Measurements from ENCODE around the gene PLIN1. TPM values are rescaled to one million over a fixed set of nuclear protein-coding genes. Genes with fewer than 3 reads are reported as not detected.

The PLIN1 gene
- total and polyA plus RNA-seq, 2 donors: 0.05 to 1.0 TPM

GRCh38 chr15:89649013-89649625, 30.0 kb downstream of the PLIN1 start:
- 99% methylated on average over 37 of the region's 37 CpGs for WGBS
- Histone ChIP-seq H3K27me3 (ENCODE audit: control insufficient read depth in 2 of 2, insufficient read depth in 1 of 2, low read length in 1 of 2) (peaks cover 0 to 2% of the 10 kb centered on the region in 2 donors), H3K4me1 (ENCODE audit: control insufficient read depth in 2 of 2, insufficient read depth in 2 of 2, low read length in 2 of 2) (no peaks in the 10 kb centered on the region), H3K4me3 (ENCODE audit: low read length in 2 of 2) (no peak overlapping the region), H3K36me3 (ENCODE audit: control insufficient read depth in 2 of 2, insufficient read depth in 2 of 2, low read length in 1 of 2) (peaks cover 0 to 11% of the 10 kb centered on the region in 2 donors), H3K27ac (ENCODE audit: low read depth in 1 of 2, low read length in 1 of 2) (no peak overlapping the region), H3K9me3 (ENCODE audit: control insufficient read depth in 2 of 2, insufficient read depth in 1 of 2, low read length in 1 of 2) (peaks cover 0 to 4% of the 10 kb centered on the region in 2 donors)
- no peak for DNase-seq (ENCODE audit: low read depth in 6 of 9, low spot score in 9 of 9)

GRCh38 chr15:89648106-89649012, 30.8 kb downstream of the PLIN1 start:
- 96% methylated on average over 102 of the region's 102 CpGs for WGBS
- DNase-seq (ENCODE audit: low read depth in 6 of 9, low spot score in 9 of 9): no peak
- Histone ChIP-seq H3K27me3 (ENCODE audit: control insufficient read depth in 2 of 2, insufficient read depth in 1 of 2, low read length in 1 of 2) (no peaks in the 10 kb centered on the region), H3K4me1 (ENCODE audit: control insufficient read depth in 2 of 2, insufficient read depth in 2 of 2, low read length in 2 of 2) (no peaks in the 10 kb centered on the region), H3K9me3 (ENCODE audit: control insufficient read depth in 2 of 2, insufficient read depth in 1 of 2, low read length in 1 of 2) (peaks cover 0 to 4% of the 10 kb centered on the region in 2 donors), H3K36me3 (ENCODE audit: control insufficient read depth in 2 of 2, insufficient read depth in 2 of 2, low read length in 1 of 2) (peaks cover 0 to 11% of the 10 kb centered on the region in 2 donors), H3K4me3 (ENCODE audit: low read length in 2 of 2) (no peak overlapping the region), H3K27ac (ENCODE audit: low read depth in 1 of 2, low read length in 1 of 2) (no peak overlapping the region)

DNA sequence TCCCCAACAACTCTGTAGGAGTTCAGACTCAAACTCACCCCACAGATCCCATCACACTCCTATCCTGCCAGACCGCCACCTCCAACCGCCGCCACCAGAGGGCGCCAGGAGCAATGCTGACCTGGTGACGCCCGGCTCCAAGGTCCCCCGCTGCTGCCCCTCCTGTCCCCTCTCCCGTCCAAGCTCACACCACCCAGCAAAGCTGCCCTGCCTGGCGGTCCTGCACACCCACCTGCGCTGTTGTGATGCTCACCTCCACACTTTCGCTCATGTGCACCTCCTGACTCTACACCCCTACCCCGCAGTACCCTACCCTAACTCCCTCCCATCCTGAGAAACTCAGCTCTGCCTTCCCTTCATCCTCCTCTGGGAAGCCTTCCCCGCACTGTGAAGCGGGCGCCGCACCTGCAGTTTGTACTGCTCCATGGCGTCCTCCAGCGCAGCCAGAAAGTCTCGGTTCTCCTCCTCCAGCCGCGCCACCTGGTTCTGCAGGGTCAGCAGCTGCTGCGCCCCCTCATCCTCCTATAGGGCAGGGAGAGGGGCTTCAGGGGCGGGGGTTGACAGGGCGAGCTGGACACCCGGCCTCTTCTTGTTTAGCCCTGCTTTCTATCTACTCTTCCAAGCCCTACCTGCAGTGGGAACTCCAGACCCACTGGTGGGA, 31.8 kb downstream of the PLIN1 start:
- WGBS: 74% methylated on average over 25 of the region's 25 CpGs
- H3K27ac ChIP-seq (ENCODE audit: low read depth in 1 of 2, low read length in 1 of 2): no peak overlapping the region
- peak in 4 of 9 donors; percentile 25 to 57 (median 34) for DNase-seq (ENCODE audit: low read depth in 6 of 9, low spot score in 9 of 9)
- no peaks in the 10 kb centered on the region for H3K27me3 ChIP-seq (ENCODE audit: control insufficient read depth in 2 of 2, insufficient read depth in 1 of 2, low read length in 1 of 2)
- no peaks in the 10 kb centered on the region for H3K4me1 ChIP-seq (ENCODE audit: control insufficient read depth in 2 of 2, insufficient read depth in 2 of 2, low read length in 2 of 2)
- H3K4me3 ChIP-seq (ENCODE audit: low read length in 2 of 2): no peak overlapping the region
- H3K9me3 ChIP-seq (ENCODE audit: control insufficient read depth in 2 of 2, insufficient read depth in 1 of 2, low read length in 1 of 2): peaks cover 0 to 4% of the 10 kb centered on the region in 2 donors
- peaks cover 0 to 11% of the 10 kb centered on the region in 2 donors for H3K36me3 ChIP-seq (ENCODE audit: control insufficient read depth in 2 of 2, insufficient read depth in 2 of 2, low read length in 1 of 2)

DNA sequence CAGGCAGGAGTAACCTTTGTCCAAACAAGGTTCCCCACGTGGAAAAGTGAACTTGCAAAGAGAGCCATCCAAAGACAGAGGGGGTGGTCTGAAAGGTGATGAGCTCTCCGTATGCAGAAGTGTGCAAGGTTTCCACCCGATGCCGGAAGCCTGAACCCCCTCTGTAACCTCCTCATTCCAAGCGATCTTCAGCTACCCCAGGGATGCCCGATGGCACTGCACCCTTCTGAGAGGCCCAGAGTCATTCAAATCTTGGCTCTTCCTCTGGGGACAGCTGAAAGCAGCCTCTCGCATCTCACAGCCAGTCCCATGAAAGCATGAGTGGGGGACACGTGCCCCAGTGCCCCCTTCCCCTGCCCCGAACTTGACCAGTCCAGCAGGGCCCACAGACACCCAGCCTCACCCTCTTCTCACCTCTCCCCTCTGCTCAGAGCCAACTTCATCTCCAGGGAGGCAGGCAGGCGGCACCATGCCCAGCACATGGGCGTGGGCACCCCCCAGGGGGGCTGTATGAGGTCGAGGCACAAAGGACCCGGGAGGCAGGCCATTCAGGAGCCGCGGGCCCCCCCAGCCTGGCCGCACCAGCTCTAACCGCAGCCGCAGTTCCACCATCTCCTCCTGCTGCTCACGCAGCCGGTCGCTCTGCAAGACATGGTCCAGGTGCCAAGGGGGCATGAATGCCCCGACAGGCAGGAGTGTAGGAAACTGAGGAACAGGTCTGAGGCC, 32.6 kb downstream of the PLIN1 start:
- Histone ChIP-seq H3K9me3 (ENCODE audit: control insufficient read depth in 2 of 2, insufficient read depth in 1 of 2, low read length in 1 of 2) (peaks cover 0 to 9% of the 10 kb centered on the region in 2 donors), H3K4me1 (ENCODE audit: control insufficient read depth in 2 of 2, insufficient read depth in 2 of 2, low read length in 2 of 2) (no peaks in the 10 kb centered on the region), H3K27me3 (ENCODE audit: control insufficient read depth in 2 of 2, insufficient read depth in 1 of 2, low read length in 1 of 2) (no peaks in the 10 kb centered on the region), H3K4me3 (ENCODE audit: low read length in 2 of 2) (no peak overlapping the region), H3K27ac (ENCODE audit: low read depth in 1 of 2, low read length in 1 of 2) (no peak overlapping the region), H3K36me3 (ENCODE audit: control insufficient read depth in 2 of 2, insufficient read depth in 2 of 2, low read length in 1 of 2) (peaks cover 0 to 18% of the 10 kb centered on the region in 2 donors)
- 94% methylated on average over 22 of the region's 22 CpGs for WGBS
- no peak for DNase-seq (ENCODE audit: low read depth in 6 of 9, low spot score in 9 of 9)

DNA sequence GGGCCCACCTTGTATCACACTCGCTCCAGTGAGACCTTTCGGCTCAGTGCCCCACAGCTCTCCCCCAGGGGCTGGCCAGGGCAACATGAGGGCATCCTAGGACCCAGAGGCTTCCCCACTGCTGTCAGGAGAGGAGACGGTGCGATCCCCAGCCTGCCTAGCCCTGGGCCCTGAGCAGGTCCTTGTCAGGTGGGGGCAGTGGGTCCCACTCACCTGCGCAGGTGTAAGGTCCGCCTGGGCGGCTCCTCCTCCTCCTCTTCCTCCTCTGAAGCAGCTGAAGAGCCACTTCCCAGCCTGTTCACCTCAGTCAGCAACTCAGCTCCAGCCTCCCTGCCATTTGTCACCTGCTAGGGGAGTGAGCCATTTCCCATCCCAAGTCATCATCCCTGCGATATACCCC, 33.5 kb downstream of the PLIN1 start:
- Histone ChIP-seq H3K36me3 (ENCODE audit: control insufficient read depth in 2 of 2, insufficient read depth in 2 of 2, low read length in 1 of 2) (peaks cover 0 to 19% of the 10 kb centered on the region in 2 donors), H3K4me3 (ENCODE audit: low read length in 2 of 2) (no peak overlapping the region), H3K9me3 (ENCODE audit: control insufficient read depth in 2 of 2, insufficient read depth in 1 of 2, low read length in 1 of 2) (peaks cover 0 to 9% of the 10 kb centered on the region in 2 donors), H3K27me3 (ENCODE audit: control insufficient read depth in 2 of 2, insufficient read depth in 1 of 2, low read length in 1 of 2) (no peaks in the 10 kb centered on the region), H3K27ac (ENCODE audit: low read depth in 1 of 2, low read length in 1 of 2) (no peak overlapping the region), H3K4me1 (ENCODE audit: control insufficient read depth in 2 of 2, insufficient read depth in 2 of 2, low read length in 2 of 2) (no peaks in the 10 kb centered on the region)
- WGBS: over 99% methylated on average over 8 of the region's 8 CpGs
- no peak for DNase-seq (ENCODE audit: low read depth in 6 of 9, low spot score in 9 of 9)

- Histone ChIP-seq H3K27ac (ENCODE audit: low read depth in 1 of 2, low read length in 1 of 2) (no peak overlapping the region), H3K27me3 (ENCODE audit: control insufficient read depth in 2 of 2, insufficient read depth in 1 of 2, low read length in 1 of 2) (no peaks in the 10 kb centered on the region), H3K4me3 (ENCODE audit: low read length in 2 of 2) (no peak overlapping the region), H3K36me3 (ENCODE audit: control insufficient read depth in 2 of 2, insufficient read depth in 2 of 2, low read length in 1 of 2) (peaks cover 0 to 14% of the 10 kb centered on the region in 2 donors), H3K9me3 (ENCODE audit: control insufficient read depth in 2 of 2, insufficient read depth in 1 of 2, low read length in 1 of 2) (peaks cover 0 to 5% of the 10 kb centered on the region in 2 donors), H3K4me1 (ENCODE audit: control insufficient read depth in 2 of 2, insufficient read depth in 2 of 2, low read length in 2 of 2) (no peaks in the 10 kb centered on the region)
- WGBS: 98% methylated on average over 16 of the region's 16 CpGs
- DNase-seq (ENCODE audit: low read depth in 6 of 9, low spot score in 9 of 9): no peak
These were observed 37.1 kb downstream of the PLIN1 start for GRCh38 chr15:89642106-89642505.

- Histone ChIP-seq H3K27me3 (ENCODE audit: control insufficient read depth in 2 of 2, insufficient read depth in 1 of 2, low read length in 1 of 2) (no peaks in the 10 kb centered on the region), H3K27ac (ENCODE audit: low read depth in 1 of 2, low read length in 1 of 2) (no peak overlapping the region), H3K4me1 (ENCODE audit: control insufficient read depth in 2 of 2, insufficient read depth in 2 of 2, low read length in 2 of 2) (no peaks in the 10 kb centered on the region), H3K36me3 (ENCODE audit: control insufficient read depth in 2 of 2, insufficient read depth in 2 of 2, low read length in 1 of 2) (peaks cover 0 to 14% of the 10 kb centered on the region in 2 donors), H3K9me3 (ENCODE audit: control insufficient read depth in 2 of 2, insufficient read depth in 1 of 2, low read length in 1 of 2) (peaks cover 0 to 5% of the 10 kb centered on the region in 2 donors), H3K4me3 (ENCODE audit: low read length in 2 of 2) (no peak overlapping the region)
- 91% methylated on average over 5 of the region's 5 CpGs for WGBS
- no peak for DNase-seq (ENCODE audit: low read depth in 6 of 9, low spot score in 9 of 9)
These were observed 38.1 kb downstream of the PLIN1 start for GRCh38 chr15:89641053-89641452.

GRCh38 chr15:89640245-89640644, 38.9 kb downstream of the PLIN1 start:
- H3K36me3 ChIP-seq (ENCODE audit: control insufficient read depth in 2 of 2, insufficient read depth in 2 of 2, low read length in 1 of 2): peaks cover 0 to 14% of the 10 kb centered on the region in 2 donors
- peaks cover 0 to 5% of the 10 kb centered on the region in 2 donors for H3K9me3 ChIP-seq (ENCODE audit: control insufficient read depth in 2 of 2, insufficient read depth in 1 of 2, low read length in 1 of 2)
- H3K4me1 ChIP-seq (ENCODE audit: control insufficient read depth in 2 of 2, insufficient read depth in 2 of 2, low read length in 2 of 2): no peaks in the 10 kb centered on the region
- no peak overlapping the region for H3K27ac ChIP-seq (ENCODE audit: low read depth in 1 of 2, low read length in 1 of 2)
- DNase-seq (ENCODE audit: low read depth in 6 of 9, low spot score in 9 of 9): no peak
- H3K27me3 ChIP-seq (ENCODE audit: control insufficient read depth in 2 of 2, insufficient read depth in 1 of 2, low read length in 1 of 2): no peaks in the 10 kb centered on the region
- no peak overlapping the region for H3K4me3 ChIP-seq (ENCODE audit: low read length in 2 of 2)
- WGBS: 98% methylated on average over 5 of the region's 5 CpGs
